SH-SY5Y (cell line): ENCODE results near the gene S100Z.

Experiments used
- GATA2 ChIP-seq: IDR thresholded peaks from 2 replicates; pipeline ENCODE4 v1.6.1; 2011; ENCODE audit warnings: mild to moderate bottlenecking, low read depth, low read length
- GATA3 ChIP-seq: IDR thresholded peaks from 2 replicates; pipeline ENCODE4 v1.6.1; 2011; ENCODE audit warnings: low read depth, mild to moderate bottlenecking, low read length, moderate library complexity

DNA sequence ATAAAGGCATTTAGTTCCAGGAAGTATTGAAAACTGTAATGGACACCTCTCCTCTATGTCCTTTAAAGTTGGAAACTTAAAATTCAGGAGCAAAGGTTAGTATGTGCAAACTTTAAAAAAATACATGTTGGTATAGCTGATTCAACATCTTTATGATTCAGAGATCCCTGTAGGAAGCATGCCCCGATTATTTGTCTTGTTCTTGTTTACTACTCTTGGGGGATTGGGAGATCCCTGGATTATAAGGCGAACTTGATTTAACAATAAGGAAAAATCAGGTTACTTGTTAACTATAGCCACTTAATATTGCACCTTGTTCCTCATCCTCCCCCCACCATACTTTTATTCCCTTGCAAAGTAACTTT is 29.3 kb upstream of the S100Z start:
- TF ChIP-seq GATA2 = no peak
- TF ChIP-seq GATA3 = no peak
